Neuronal stem cell (in vitro differentiated cells): Measurements from ENCODE around the gene PPP1R12A.

Experiments
- DNase-seq: peaks from one replicate; pipeline ENCODE4 v3.0.0-alpha.2; 2013; ENCODE audit warnings: low spot score
- H2AFZ ChIP-seq: one replicate; pipeline ENCODE4 v1.6.1; 2013; ENCODE audit warnings: mild to moderate bottlenecking, low read length, inconsistent platforms
- H2AK5ac ChIP-seq: 2 replicates; pipeline ENCODE4 v1.6.1; 2013; ENCODE audit warnings: low read depth, mild to moderate bottlenecking, inconsistent platforms, low read length, moderate library complexity, mixed read lengths
- H2BK120ac ChIP-seq: 2 replicates; pipeline ENCODE4 v1.6.1; 2013; ENCODE audit warnings: low read depth, mild to moderate bottlenecking, inconsistent platforms, low read length, moderate library complexity, mixed read lengths
- H2BK12ac ChIP-seq: one replicate; pipeline ENCODE4 v1.6.1; 2013; ENCODE audit warnings: low read length, inconsistent platforms
- H2BK15ac ChIP-seq: 2 replicates; pipeline ENCODE4 v1.6.1; 2013; ENCODE audit warnings: mild to moderate bottlenecking, low read length, inconsistent platforms, mixed read lengths
- H2BK5ac ChIP-seq: one replicate; pipeline ENCODE4 v1.6.1; 2013; ENCODE audit warnings: inconsistent platforms, mild to moderate bottlenecking, low read length, moderate library complexity
- H3K14ac ChIP-seq: one replicate; pipeline ENCODE4 v1.6.1; 2013; ENCODE audit warnings: low read length, inconsistent platforms
- H3K18ac ChIP-seq: 2 replicates; pipeline ENCODE4 v1.6.1; 2013; ENCODE audit warnings: low read length, inconsistent platforms
- H3K23ac ChIP-seq: 2 replicates; pipeline ENCODE4 v1.6.1; 2013; ENCODE audit warnings: low read depth, mild to moderate bottlenecking, mixed read lengths, low read length, inconsistent platforms; ENCODE audit not compliant: poor library complexity
- H3K27ac ChIP-seq: replicated peaks from 3 replicates; pipeline ENCODE4 v1.5.1; 2013; ENCODE audit warnings: low read length, inconsistent platforms
- H3K27me3 ChIP-seq, 3 experiments: 2 replicates each; pipeline ENCODE4 v1.6.1; 2013; ENCODE audit warnings: low read length in 3 of 3, mild to moderate bottlenecking in 2 of 3, inconsistent platforms in 1 of 3, low read depth in 1 of 3, mixed read lengths in 1 of 3, moderate library complexity in 1 of 3; ENCODE audit not compliant: control insufficient read depth in 3 of 3, insufficient read depth in 3 of 3
- H3K36me3 ChIP-seq, 2 donors: replicated peaks in 1 of 2; 2 replicates each; pipeline ENCODE4 v1.6.1; 2013; ENCODE audit warnings: low read length in 2 of 2; ENCODE audit not compliant: control insufficient read depth in 2 of 2, insufficient read depth in 2 of 2
- H3K4ac ChIP-seq: 2 replicates; pipeline ENCODE4 v1.6.1; 2013; ENCODE audit warnings: inconsistent platforms, mild to moderate bottlenecking, low read length, moderate library complexity
- H3K4me1 ChIP-seq, 2 donors: 1 replicate in 1 of 2; 2 replicates in 1 of 2; pipeline ENCODE4 v1.6.1; 2013; ENCODE audit warnings: low read length in 2 of 2, low read depth in 1 of 2; ENCODE audit not compliant: control insufficient read depth in 2 of 2, insufficient read depth in 1 of 2
- H3K4me2 ChIP-seq: one replicate; pipeline ENCODE4 v1.6.1; 2013; ENCODE audit warnings: mild to moderate bottlenecking, low read length, inconsistent platforms; ENCODE audit not compliant: insufficient read depth, poor library complexity, severe bottlenecking
- H3K4me3 ChIP-seq, 2 donors: 2 replicates each; pipeline ENCODE4 v1.5.1; 2013; ENCODE audit warnings: low read length in 2 of 2, mild to moderate bottlenecking in 2 of 2, inconsistent platforms in 1 of 2, moderate library complexity in 1 of 2
- H3K79me1 ChIP-seq: one replicate; pipeline ENCODE4 v1.6.1; 2013; ENCODE audit warnings: low read depth, mild to moderate bottlenecking, inconsistent platforms, low read length, moderate library complexity
- H3K9ac ChIP-seq: one replicate; pipeline ENCODE4 v1.6.1; 2013; ENCODE audit warnings: mild to moderate bottlenecking, low read depth, low read length, inconsistent platforms; ENCODE audit not compliant: poor library complexity
- H3K9me3 ChIP-seq, 2 donors: replicated peaks in 1 of 2; 2 replicates each; pipeline versions ENCODE3 to v1.6.1; 2013; ENCODE audit warnings: low read length in 2 of 2, mild to moderate bottlenecking in 2 of 2, inconsistent platforms in 1 of 2, low read depth in 1 of 2, mixed read lengths in 1 of 2, moderate library complexity in 1 of 2; ENCODE audit not compliant: control insufficient read depth in 2 of 2, insufficient read depth in 1 of 2
- H4K8ac ChIP-seq: one replicate; pipeline ENCODE4 v1.6.1; 2013; ENCODE audit warnings: low read depth, mild to moderate bottlenecking, inconsistent platforms, low read length, moderate library complexity
- H4K91ac ChIP-seq: one replicate; pipeline ENCODE4 v1.6.1; 2013; ENCODE audit warnings: low read length, low read depth, mild to moderate bottlenecking, inconsistent platforms; ENCODE audit not compliant: poor library complexity
- WGBS, 2 donors: extraction: QIAGEN DNeasy Blood & Tissue Kit; methylation state at CpG; one replicate each; pipeline ENCODE4 v1.1.7; 2013; ENCODE audit warnings: missing lambda C conversion rate in 2 of 2, mixed read lengths in 1 of 2; ENCODE audit not compliant: insufficient read length in 2 of 2, insufficient replicate concordance in 1 of 2; ENCODE audit errors: extremely low coverage in 2 of 2; 5-methylcytosine and 5-hydroxymethylcytosine counted together

Gene PPP1R12A

DNA sequence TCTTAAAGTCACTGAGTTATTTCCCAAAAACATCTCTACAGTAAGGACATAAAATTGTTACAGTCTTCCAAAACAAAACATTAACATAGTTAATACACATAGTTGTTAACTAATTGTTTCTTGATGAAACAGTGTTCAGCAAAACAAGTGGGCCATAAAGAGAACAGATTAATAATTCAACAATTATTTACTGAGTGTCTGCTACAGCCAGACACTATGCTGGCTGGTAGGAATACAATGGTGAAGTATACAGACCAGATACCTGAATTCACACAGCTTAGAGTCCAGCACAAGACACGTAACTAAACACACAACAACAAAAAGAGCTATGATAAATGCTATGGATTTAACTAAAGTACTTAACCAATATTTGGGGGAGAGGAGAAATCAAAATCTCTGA, 47.0 kb downstream of the PPP1R12A start:
- Histone ChIP-seq H3K23ac (no peak overlapping the region), H3K4me3 (no peak overlapping the region), H3K4me1 (no peaks in the 10 kb centered on the region), H2AFZ (no peak overlapping the region), H3K27me3 (no peaks in the 10 kb centered on the region), H3K9ac (no peak overlapping the region), H2BK120ac (no peak overlapping the region), H2BK15ac (no peak overlapping the region), H3K4me2 (no peak overlapping the region), H3K14ac (no peak overlapping the region), H3K9me3 (peaks cover 0 to 20% of the 10 kb centered on the region in 2 donors), H2BK12ac (no peak overlapping the region), H4K91ac (no peak overlapping the region), H3K4ac (no peak overlapping the region), H3K27ac (no peak overlapping the region), H3K79me1 (no peaks in the 10 kb centered on the region), H2BK5ac (no peak overlapping the region), H4K8ac (no peak overlapping the region), H2AK5ac (no peak overlapping the region), H3K36me3 (peaks cover 0 to 8% of the 10 kb centered on the region in 2 donors), H3K18ac (no peak overlapping the region)
- DNase-seq, result no peak
- WGBS, 2 donors, result no CpG with 5 or more reads among the region's 1 CpG

DNA sequence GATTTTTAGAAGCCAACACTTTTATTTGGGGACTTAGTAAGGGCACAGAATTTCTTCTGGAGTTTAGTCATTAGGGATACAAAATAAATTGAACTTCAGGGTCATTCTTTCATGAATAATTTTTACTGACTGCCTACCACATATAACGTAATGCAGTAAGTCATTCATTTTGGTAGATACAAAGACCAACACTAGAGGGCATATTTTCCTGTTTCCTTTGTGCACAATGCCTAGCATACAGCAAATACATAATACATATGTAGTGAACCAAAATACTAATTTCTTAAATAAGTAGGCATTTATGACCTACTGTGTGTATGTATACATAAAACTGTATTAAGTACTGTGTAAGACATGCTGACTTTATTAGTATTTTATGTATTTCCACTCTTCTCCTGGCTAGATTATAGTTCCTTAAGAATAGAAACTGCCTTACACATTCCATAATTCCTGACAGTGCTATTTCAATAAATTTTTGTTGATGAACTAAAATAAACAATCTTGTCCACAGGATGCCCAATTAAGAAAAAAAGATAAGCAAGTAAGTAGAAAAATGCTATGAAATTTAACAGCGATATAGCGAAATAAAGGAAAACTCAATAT, 47.9 kb downstream of the PPP1R12A start:
- H2BK12ac ChIP-seq, result no peak overlapping the region
- H3K27ac ChIP-seq, result no peak overlapping the region
- H3K23ac ChIP-seq, result no peak overlapping the region
- H4K8ac ChIP-seq, result no peak overlapping the region
- no peak overlapping the region for H3K9ac ChIP-seq
- H3K4me3 ChIP-seq, result no peak overlapping the region
- H3K4ac ChIP-seq, result no peak overlapping the region
- H3K18ac ChIP-seq, result no peak overlapping the region
- H4K91ac ChIP-seq, result no peak overlapping the region
- H2AK5ac ChIP-seq, result no peak overlapping the region
- H3K4me2 ChIP-seq, result no peak overlapping the region
- H3K14ac ChIP-seq, result no peak overlapping the region
- H3K36me3 ChIP-seq, result peaks cover 0 to 11% of the 10 kb centered on the region in 2 donors
- H2BK120ac ChIP-seq, result no peak overlapping the region
- WGBS, 2 donors, result no CpG with 5 or more reads among the region's 3 CpGs
- no peak overlapping the region for H2BK15ac ChIP-seq
- peaks cover 0 to 24% of the 10 kb centered on the region in 2 donors for H3K9me3 ChIP-seq
- H3K27me3 ChIP-seq, result no peaks in the 10 kb centered on the region
- H2BK5ac ChIP-seq, result no peak overlapping the region
- H2AFZ ChIP-seq, result no peak overlapping the region
- DNase-seq, result no peak
- H3K4me1 ChIP-seq, result no peaks in the 10 kb centered on the region
- no peaks in the 10 kb centered on the region for H3K79me1 ChIP-seq

DNA sequence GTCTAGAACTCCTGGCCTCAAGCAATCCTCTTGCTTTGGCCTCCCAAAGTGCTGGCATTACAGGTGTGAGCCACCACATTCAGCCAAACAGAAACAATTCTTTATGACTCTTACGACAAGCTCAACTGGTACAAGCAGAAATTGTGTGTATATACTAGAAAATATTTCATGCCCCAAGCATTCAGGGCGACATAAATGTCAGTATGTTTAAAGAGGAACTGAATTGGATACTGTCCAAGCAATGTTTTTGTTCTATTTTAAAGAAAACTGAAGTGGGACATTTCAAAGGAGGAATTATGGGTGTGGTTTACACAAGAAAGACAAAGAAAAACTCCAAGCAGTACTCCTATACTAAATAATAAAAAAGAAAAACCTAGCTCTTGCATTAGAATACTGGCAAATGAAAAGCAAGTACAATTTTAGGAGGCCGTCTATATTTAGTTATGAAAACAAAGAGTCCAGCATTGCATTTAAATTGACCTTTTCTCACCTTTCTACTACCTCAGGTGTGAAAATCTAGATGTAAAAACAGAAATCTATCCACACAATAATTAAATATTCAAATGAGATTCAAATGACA, 48.9 kb downstream of the PPP1R12A start:
- no peak overlapping the region for H2BK5ac ChIP-seq
- no peak overlapping the region for H3K14ac ChIP-seq
- H2AK5ac ChIP-seq, result no peak overlapping the region
- H3K36me3 ChIP-seq, result peaks cover 0 to 11% of the 10 kb centered on the region in 2 donors
- H3K23ac ChIP-seq, result no peak overlapping the region
- H2BK12ac ChIP-seq, result no peak overlapping the region
- no peak overlapping the region for H3K18ac ChIP-seq
- H2BK15ac ChIP-seq, result no peak overlapping the region
- H4K91ac ChIP-seq, result no peak overlapping the region
- no peak overlapping the region for H3K9ac ChIP-seq
- no peaks in the 10 kb centered on the region for H3K27me3 ChIP-seq
- H3K79me1 ChIP-seq, result no peaks in the 10 kb centered on the region
- no peak overlapping the region for H2AFZ ChIP-seq
- DNase-seq, result no peak
- no peak overlapping the region for H3K4me2 ChIP-seq
- no peak overlapping the region for H4K8ac ChIP-seq
- no peak overlapping the region for H3K4me3 ChIP-seq
- no peaks in the 10 kb centered on the region for H3K4me1 ChIP-seq
- WGBS, 2 donors, result no CpG with 5 or more reads among the region's 3 CpGs
- no peak overlapping the region for H2BK120ac ChIP-seq
- H3K4ac ChIP-seq, result no peak overlapping the region
- H3K27ac ChIP-seq, result no peak overlapping the region
- peaks cover 0 to 22% of the 10 kb centered on the region in 2 donors for H3K9me3 ChIP-seq

DNA sequence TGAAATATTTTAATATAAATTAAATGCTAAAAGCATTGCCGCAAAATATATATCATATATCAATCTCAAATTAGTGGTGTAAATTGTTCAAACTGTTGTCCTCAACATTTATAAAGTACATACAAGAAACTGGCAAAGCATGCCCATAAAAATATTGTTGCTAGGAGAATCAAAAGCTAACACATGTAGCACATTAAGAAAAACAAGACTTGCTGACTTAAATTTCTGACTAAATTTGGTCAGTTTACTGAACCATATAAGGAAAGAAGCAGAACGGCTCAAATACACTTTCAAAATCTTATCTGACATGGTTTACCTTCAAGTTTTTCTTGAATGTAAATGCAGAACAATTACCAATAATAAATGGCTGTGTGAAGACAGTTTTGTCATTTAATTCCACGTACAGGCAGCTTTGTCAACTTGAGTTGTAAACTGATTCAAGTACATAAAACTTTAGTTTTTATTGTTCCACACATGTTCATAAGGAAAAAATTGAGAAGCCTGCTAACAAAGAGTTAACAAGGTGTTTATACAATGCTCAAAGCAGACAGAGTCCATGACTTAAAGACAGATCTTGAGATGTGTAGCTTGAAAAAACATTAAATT, 50.4 kb downstream of the PPP1R12A start:
- no CpG with 5 or more reads among the region's 3 CpGs for WGBS, 2 donors
- H4K91ac ChIP-seq, result no peak overlapping the region
- no peak overlapping the region for H3K23ac ChIP-seq
- no peak overlapping the region for H3K27ac ChIP-seq
- no peak overlapping the region for H2BK120ac ChIP-seq
- no peak overlapping the region for H3K9ac ChIP-seq
- DNase-seq, result no peak
- H2AFZ ChIP-seq, result no peak overlapping the region
- H4K8ac ChIP-seq, result no peak overlapping the region
- no peak overlapping the region for H3K4me2 ChIP-seq
- no peak overlapping the region for H2AK5ac ChIP-seq
- H3K18ac ChIP-seq, result no peak overlapping the region
- H3K4ac ChIP-seq, result no peak overlapping the region
- no peak overlapping the region for H2BK12ac ChIP-seq
- no peaks in the 10 kb centered on the region for H3K27me3 ChIP-seq
- no peaks in the 10 kb centered on the region for H3K4me1 ChIP-seq
- H3K36me3 ChIP-seq, result peaks cover 0 to 11% of the 10 kb centered on the region in 2 donors
- H3K14ac ChIP-seq, result no peak overlapping the region
- H3K9me3 ChIP-seq, result peaks cover 0 to 22% of the 10 kb centered on the region in 2 donors
- H2BK15ac ChIP-seq, result no peak overlapping the region
- H3K4me3 ChIP-seq, result no peak overlapping the region
- H2BK5ac ChIP-seq, result no peak overlapping the region
- H3K79me1 ChIP-seq, result no peaks in the 10 kb centered on the region
